Coronary artery (tissue), 2 donors: ENCODE measurements around the gene MRPL47.

ENCODE experiments used
- DNase-seq: peaks from one replicate; pipeline ENCODE4 v3.0.0-alpha.2; 2017; ENCODE audit warnings: low spot score
- H3K27ac ChIP-seq, 2 donors: fragments of 200-600 bp; sonication (generic); one replicate each; pipeline ENCODE4 v1.5.1; 2016 to 2019
- H3K4me3 ChIP-seq: fragments of 200-600 bp; sonication (generic); 2 replicates; pipeline ENCODE4 v1.5.1; 2016; ENCODE audit warnings: mild to moderate bottlenecking, moderate library complexity
- CTCF ChIP-seq: fragments of 200-600 bp; sonication (generic); IDR thresholded peaks from one replicate; pipeline ENCODE4 v1.5.1; 2019; ENCODE audit warnings: antibody characterized with exemption

Gene MRPL47

GRCh38 chr3:179558742-179559364 is 45.6 kb downstream of the MRPL47 start:
- DNase-seq, result no peak
- TF ChIP-seq CTCF, result peak; percentile 63
- Histone ChIP-seq H3K4me3 (no peak overlapping the region), H3K27ac (no peak overlapping the region)

GRCh38 chr3:179551349-179552105 is 52.9 kb downstream of the MRPL47 start:
- Histone ChIP-seq H3K4me3 (no peak overlapping the region), H3K27ac (no peak overlapping the region)
- no peak for TF ChIP-seq CTCF
- no peak for DNase-seq

- DNase-seq, result no peak
- no peak for TF ChIP-seq CTCF
These were observed 57.6 kb downstream of the MRPL47 start for GRCh38 chr3:179546814-179547241.

GRCh38 chr3:179544981-179545645 is 59.3 kb downstream of the MRPL47 start:
- TF ChIP-seq CTCF, result no peak
- Histone ChIP-seq H3K27ac (no peak overlapping the region), H3K4me3 (no peak overlapping the region)
- DNase-seq, result no peak

More at GRCh38 chr3:179546814-179547241, 57.6 kb downstream of the MRPL47 start:
- Histone ChIP-seq H3K27ac (no peak overlapping the region), H3K4me3 (no peak overlapping the region)

- Histone ChIP-seq H3K4me3 (no peak overlapping the region), H3K27ac (no peak overlapping the region)
- TF ChIP-seq CTCF, result no peak
- DNase-seq, result no peak
These were observed 62.1 kb downstream of the MRPL47 start for GRCh38 chr3:179542375-179542774.

- no peak for DNase-seq
- TF ChIP-seq CTCF, result no peak
- no peak overlapping the region for H3K4me3 ChIP-seq
- no peak overlapping the region for H3K27ac ChIP-seq
These were observed 62.8 kb downstream of the MRPL47 start for GRCh38 chr3:179541596-179541995.
